WTC11 (cell line): ENCODE results near the gene PLXNB2.

ENCODE experiments used
- TF ChIP-seq, protein P1 (sequence below): fragments of 200-600 bp; IDR thresholded peaks from 2 replicates; pipeline ENCODE4 v1.8.0; 2022; ENCODE audit warnings: antibody characterized with exemption
- TF ChIP-seq, protein P2 (sequence below): sonication (generic); formaldehyde crosslinking; IDR thresholded peaks from 2 replicates; pipeline ENCODE4 v1.8.1; 2022; ENCODE audit warnings: mild to moderate bottlenecking, missing genetic modification reagents, moderate library complexity, borderline replicate concordance

DNA sequence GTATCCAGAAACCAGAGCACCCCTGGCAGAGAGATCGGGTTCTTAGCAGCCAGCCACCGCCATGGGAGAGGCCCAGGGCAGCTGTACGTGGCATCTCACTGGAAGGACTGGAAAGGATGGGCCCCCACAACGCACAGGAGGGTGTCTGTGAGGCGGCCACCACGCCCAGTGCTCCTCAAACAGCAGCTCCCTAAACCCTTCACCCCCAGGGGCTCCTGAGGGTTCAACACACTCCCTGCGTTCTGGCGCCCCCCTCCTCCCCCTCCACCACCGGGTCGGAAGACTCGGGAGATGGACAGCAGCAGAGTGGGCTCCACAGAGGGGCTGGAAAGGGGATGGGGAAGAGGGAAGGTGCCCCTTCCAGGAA, 47.0 kb downstream of the PLXNB2 start:
- TF ChIP-seq, protein P1, sequence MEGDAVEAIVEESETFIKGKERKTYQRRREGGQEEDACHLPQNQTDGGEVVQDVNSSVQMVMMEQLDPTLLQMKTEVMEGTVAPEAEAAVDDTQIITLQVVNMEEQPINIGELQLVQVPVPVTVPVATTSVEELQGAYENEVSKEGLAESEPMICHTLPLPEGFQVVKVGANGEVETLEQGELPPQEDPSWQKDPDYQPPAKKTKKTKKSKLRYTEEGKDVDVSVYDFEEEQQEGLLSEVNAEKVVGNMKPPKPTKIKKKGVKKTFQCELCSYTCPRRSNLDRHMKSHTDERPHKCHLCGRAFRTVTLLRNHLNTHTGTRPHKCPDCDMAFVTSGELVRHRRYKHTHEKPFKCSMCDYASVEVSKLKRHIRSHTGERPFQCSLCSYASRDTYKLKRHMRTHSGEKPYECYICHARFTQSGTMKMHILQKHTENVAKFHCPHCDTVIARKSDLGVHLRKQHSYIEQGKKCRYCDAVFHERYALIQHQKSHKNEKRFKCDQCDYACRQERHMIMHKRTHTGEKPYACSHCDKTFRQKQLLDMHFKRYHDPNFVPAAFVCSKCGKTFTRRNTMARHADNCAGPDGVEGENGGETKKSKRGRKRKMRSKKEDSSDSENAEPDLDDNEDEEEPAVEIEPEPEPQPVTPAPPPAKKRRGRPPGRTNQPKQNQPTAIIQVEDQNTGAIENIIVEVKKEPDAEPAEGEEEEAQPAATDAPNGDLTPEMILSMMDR: no peak
- TF ChIP-seq, protein P2, sequence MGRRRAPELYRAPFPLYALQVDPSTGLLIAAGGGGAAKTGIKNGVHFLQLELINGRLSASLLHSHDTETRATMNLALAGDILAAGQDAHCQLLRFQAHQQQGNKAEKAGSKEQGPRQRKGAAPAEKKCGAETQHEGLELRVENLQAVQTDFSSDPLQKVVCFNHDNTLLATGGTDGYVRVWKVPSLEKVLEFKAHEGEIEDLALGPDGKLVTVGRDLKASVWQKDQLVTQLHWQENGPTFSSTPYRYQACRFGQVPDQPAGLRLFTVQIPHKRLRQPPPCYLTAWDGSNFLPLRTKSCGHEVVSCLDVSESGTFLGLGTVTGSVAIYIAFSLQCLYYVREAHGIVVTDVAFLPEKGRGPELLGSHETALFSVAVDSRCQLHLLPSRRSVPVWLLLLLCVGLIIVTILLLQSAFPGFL: no peak
